Thyroid gland (tissue), 4 donors: ENCODE measurements around the gene ZBTB7C. TPM values are rescaled to one million over a fixed set of nuclear protein-coding genes. Genes with fewer than 3 reads are reported as not detected.

ENCODE experiments used
- DNase-seq, 2 donors: peaks; one replicate each; pipeline ENCODE4 v3.0.0-alpha.2; 2019
- H3K27ac ChIP-seq, 3 donors: fragments of 200-600 bp; sonication (generic); 1 replicate in 2 of 3; 2 replicates in 1 of 3; pipeline ENCODE4 v1.5.1; 2016 to 2019; ENCODE audit warnings: mild to moderate bottlenecking in 1 of 3, moderate library complexity in 1 of 3
- H3K27me3 ChIP-seq: fragments of 200-600 bp; sonication (generic); one replicate; pipeline ENCODE4 v1.5.1; 2019
- H3K36me3 ChIP-seq, 2 donors: fragments of 200-600 bp; sonication (generic); one replicate each; pipeline ENCODE4 v1.5.1; 2016 to 2019
- H3K4me1 ChIP-seq, 2 donors: fragments of 200-600 bp; sonication (generic); one replicate each; pipeline ENCODE4 v1.5.1; 2017 to 2019
- H3K4me3 ChIP-seq, 3 donors: fragments of 200-600 bp; sonication (generic); replicated peaks in 1 of 3; 1 replicate in 2 of 3; 2 replicates in 1 of 3; pipeline ENCODE4 v1.5.1; 2016; ENCODE audit warnings: mild to moderate bottlenecking in 1 of 3
- H3K9me3 ChIP-seq: fragments of 200-600 bp; sonication (generic); one replicate; pipeline ENCODE4 v1.5.1; 2017
- POLR2A ChIP-seq, 2 donors: fragments of 450-650 bp; IDR thresholded peaks; one replicate each; pipeline ENCODE4 v1.6.1; 2017; ENCODE audit warnings: antibody characterized with exemption in 2 of 2, mild to moderate bottlenecking in 2 of 2, moderate library complexity in 1 of 2
- WGBS, 2 donors: methylation state at CpG; one replicate each; pipeline ENCODE4 v1.1.5; 2017; 5-methylcytosine and 5-hydroxymethylcytosine counted together
- intact Hi-C: fragments of 100-400 bp; cut with DNase I; formaldehyde crosslinking; loops from one replicate; pipeline ENCODE4 v1.15.1; 2023
- total RNA-seq, 4 donors: library from RNA; depleted of rRNA; stranded (reverse); fragments of >200 nt; gene quantifications; one replicate each; pipeline ENCODE4 v1.2.3, GENCODE V29; 2016
- TF ChIP-seq, protein P1 (sequence below), 6 experiments: fragments of 200-600 bp in 3 of 6; fragments of 450-650 bp in 3 of 6; sonication (generic) in 3 of 6; IDR thresholded peaks; one replicate each; pipeline ENCODE4 v1.5.1; 2016 to 2019; ENCODE audit warnings: antibody characterized with exemption in 6 of 6, mild to moderate bottlenecking in 2 of 6, inconsistent platforms in 1 of 6, moderate library complexity in 1 of 6

Gene ZBTB7C
- total RNA-seq, 4 donors from 2014 or later, result 41.7 to 66.7 (median 49.5) TPM

DNA sequence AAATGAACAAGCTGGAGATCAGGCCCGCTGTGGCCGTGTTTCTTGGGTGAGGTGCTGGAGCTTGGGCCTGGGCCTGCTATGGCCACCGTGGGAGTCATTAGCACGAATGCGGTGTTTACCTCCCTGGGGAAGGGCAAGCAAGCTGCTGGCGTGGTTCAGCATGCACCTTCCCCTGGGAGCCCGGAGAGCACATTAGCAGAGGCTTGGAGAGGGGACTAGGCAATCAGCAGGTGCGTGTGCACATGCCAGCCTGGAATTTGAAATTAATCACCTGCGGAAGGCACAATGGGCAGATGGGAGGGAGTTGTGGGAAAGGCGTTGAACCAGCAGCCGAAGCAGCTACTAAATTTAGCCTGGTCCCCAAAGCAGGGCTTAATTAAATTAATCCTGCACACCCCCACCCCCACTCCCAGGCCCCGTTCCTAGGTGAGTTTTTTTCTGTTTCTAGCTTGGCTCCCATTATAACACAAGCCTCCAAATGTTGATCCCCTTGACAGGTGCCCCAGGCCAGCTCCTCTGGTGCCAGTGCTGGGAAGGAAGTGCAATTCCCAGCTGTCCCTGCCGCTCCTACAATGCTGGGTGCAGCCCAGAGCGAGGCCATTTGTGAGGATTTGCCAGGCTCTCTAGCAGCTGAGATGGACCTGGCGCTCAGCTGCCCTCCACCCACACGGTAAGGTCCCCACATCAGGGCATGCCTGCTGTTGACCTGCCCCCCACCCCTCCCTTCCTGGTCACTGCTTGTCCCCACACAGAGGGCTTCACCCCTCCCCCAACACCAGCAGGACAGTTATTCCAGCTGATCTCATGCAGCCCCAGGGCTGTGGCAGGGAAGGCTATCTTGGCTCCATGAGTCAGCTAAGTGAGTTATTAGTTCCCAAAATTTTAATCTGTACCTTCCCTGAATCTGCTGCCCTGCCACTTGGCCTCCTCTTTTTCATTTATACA lies 115.0 kb downstream of the ZBTB7C start:
- Histone ChIP-seq H3K4me1 (peaks cover 4 to 7% of the 10 kb centered on the region in 2 donors), H3K27ac (no peak overlapping the region), H3K4me3 (no peak overlapping the region), H3K9me3 (no peaks in the 10 kb centered on the region), H3K27me3 (no peaks in the 10 kb centered on the region), H3K36me3 (no peaks in the 10 kb centered on the region)
- intact Hi-C loops, result no loop called here
- TF ChIP-seq, protein P1, sequence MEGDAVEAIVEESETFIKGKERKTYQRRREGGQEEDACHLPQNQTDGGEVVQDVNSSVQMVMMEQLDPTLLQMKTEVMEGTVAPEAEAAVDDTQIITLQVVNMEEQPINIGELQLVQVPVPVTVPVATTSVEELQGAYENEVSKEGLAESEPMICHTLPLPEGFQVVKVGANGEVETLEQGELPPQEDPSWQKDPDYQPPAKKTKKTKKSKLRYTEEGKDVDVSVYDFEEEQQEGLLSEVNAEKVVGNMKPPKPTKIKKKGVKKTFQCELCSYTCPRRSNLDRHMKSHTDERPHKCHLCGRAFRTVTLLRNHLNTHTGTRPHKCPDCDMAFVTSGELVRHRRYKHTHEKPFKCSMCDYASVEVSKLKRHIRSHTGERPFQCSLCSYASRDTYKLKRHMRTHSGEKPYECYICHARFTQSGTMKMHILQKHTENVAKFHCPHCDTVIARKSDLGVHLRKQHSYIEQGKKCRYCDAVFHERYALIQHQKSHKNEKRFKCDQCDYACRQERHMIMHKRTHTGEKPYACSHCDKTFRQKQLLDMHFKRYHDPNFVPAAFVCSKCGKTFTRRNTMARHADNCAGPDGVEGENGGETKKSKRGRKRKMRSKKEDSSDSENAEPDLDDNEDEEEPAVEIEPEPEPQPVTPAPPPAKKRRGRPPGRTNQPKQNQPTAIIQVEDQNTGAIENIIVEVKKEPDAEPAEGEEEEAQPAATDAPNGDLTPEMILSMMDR (IDR thresholded peaks at IDR 0.05), result no peak
- no peak for TF ChIP-seq POLR2A (IDR thresholded peaks at IDR 0.05)
- WGBS, 2 donors, result 87 to 89% methylated on average over 15 to 16 of the region's 16 CpGs
- no peak for DNase-seq

DNA sequence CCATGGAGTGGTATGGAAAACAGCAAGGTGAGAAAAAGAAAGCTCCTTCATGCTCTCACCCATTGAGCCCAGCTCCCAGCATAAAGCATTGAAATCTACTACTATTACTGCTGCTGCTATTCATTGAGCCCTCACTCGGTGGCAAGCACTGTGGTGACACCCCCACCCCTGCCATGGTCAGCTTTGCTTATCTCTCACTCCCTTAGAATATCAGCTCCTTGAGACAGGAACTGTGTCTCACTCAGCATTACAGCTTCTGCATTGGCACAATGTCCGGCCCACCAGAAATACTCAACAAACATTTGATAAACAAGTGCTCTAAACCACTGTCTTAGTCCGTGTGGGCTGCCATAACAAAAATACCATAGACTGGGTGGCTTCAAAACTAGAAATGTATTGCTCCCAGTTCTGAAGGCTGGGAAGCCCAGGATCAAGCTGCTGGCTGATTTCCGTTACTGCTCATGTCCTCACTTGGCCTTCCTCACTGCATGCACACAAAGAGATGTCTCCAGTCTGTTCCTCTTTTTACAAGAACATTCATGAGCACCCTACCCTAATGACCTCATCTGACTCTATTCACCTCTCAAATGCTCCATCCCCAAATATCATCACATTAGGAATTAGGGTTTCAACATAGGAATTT lies 116.3 kb downstream of the ZBTB7C start:
- 88 to 92% methylated on average over 4 of the region's 4 CpGs for WGBS, 2 donors
- Histone ChIP-seq H3K4me3 (no peak overlapping the region), H3K27me3 (no peaks in the 10 kb centered on the region), H3K27ac (no peak overlapping the region), H3K36me3 (no peaks in the 10 kb centered on the region), H3K9me3 (no peaks in the 10 kb centered on the region), H3K4me1 (peaks cover 4 to 7% of the 10 kb centered on the region in 2 donors)
- TF ChIP-seq POLR2A (IDR thresholded peaks at IDR 0.05), result no peak
- TF ChIP-seq, protein P1 (IDR thresholded peaks at IDR 0.05), result no peak
- intact Hi-C loops, result no loop called here
- no peak for DNase-seq

GRCh38 chr18:48292229-48292628 lies 117.0 kb downstream of the ZBTB7C start:
- no peaks in the 10 kb centered on the region for H3K9me3 ChIP-seq
- WGBS, 2 donors, result 94% methylated on average over 4 of the region's 4 CpGs
- intact Hi-C loops, result no loop called here
- TF ChIP-seq POLR2A (IDR thresholded peaks at IDR 0.05), result no peak
- TF ChIP-seq, protein P1 (IDR thresholded peaks at IDR 0.05), result no peak
- H3K4me3 ChIP-seq, result no peak overlapping the region
- H3K27me3 ChIP-seq, result no peaks in the 10 kb centered on the region
- no peaks in the 10 kb centered on the region for H3K36me3 ChIP-seq
- H3K27ac ChIP-seq, result no peak overlapping the region
- DNase-seq, result no peak
- peaks cover 4 to 7% of the 10 kb centered on the region in 2 donors for H3K4me1 ChIP-seq

DNA sequence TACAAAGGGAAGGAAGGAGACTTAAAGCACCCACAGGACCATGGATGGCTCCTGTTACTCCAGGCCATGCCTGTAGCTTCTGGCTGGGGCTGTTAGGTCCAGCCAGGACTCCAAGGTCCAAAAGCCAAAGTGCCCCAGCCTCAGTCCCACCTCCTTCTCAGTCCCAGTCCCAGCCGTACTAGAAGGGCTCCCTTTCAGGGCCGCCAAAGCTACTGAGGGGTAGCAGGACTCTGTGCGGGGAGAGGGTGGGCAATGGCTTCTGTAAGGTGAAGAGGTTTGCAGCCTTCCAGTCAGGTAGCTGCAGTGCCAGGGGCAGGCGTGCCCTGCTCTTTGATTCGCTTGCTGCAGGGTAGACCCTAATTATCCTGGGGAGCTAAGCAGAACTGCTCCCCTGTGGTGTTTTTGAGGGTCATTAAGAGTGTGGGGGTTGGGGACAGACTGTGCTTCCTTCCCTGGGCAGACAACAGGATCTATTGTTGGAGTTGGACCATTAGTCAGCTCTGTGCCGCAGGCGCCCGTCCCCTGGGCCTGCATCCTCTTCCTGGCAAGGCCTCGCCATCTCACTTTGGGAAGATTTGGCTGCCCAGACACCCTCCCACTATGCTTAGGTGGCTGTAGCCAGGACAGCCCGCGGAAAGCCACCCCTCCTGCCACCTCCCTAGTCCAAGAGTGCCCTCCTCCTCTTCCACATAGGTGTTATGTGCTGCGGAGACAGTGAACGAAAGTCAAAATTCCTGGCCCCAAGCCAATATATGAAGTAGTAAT lies 118.8 kb downstream of the ZBTB7C start:
- TF ChIP-seq, protein P1 (IDR thresholded peaks at IDR 0.05), result no peak
- WGBS, 2 donors, result 84 to 88% methylated on average over 10 to 13 of the region's 13 CpGs
- intact Hi-C loops, result no loop called here
- H3K27me3 ChIP-seq, result no peaks in the 10 kb centered on the region
- DNase-seq, result no peak
- H3K36me3 ChIP-seq, result no peaks in the 10 kb centered on the region
- H3K4me1 ChIP-seq, result peaks cover 0 to 3% of the 10 kb centered on the region in 2 donors
- H3K27ac ChIP-seq, result no peak overlapping the region
- no peaks in the 10 kb centered on the region for H3K9me3 ChIP-seq
- no peak overlapping the region for H3K4me3 ChIP-seq
